Nucleus accumbens (tissue), 56 donors: ENCODE measurements around the gene SDF2.
A peak's percentile ranks its signal among the peaks of the same experiment; 100 is the strongest.
"Not testable (repeated sequence)": the region's sequence is repeated elsewhere in the genome, so short reads cannot be mapped to it uniquely, and the experiment has no call there.

Experiments
- DNase-seq, 56 donors: peaks; one replicate each; lab custom pipeline; 2025; lab: John Stamatoyannopoulos, UW

SDF2 gene

GRCh38 chr17:28686296-28686695, 24.6 kb upstream of the SDF2 start:
- DNase-seq: no peak

GRCh38 chr17:28685366-28685765, 23.7 kb upstream of the SDF2 start:
- DNase-seq: no peak

GRCh38 chr17:28684963-28685362, 23.3 kb upstream of the SDF2 start:
- peak in 50 of 56 donors; percentile 6 to 92 (median 61) for DNase-seq

- DNase-seq: no peak
Measured at GRCh38 chr17:28682655-28683054, 20.9 kb upstream of the SDF2 start.

- DNase-seq: no peak
Measured at GRCh38 chr17:28675980-28676379, 14.3 kb upstream of the SDF2 start.

GRCh38 chr17:28675490-28675889, 13.8 kb upstream of the SDF2 start:
- DNase-seq: no peak

GRCh38 chr17:28669918-28670317, 8.2 kb upstream of the SDF2 start:
- DNase-seq: no peak

- DNase-seq: no peak
Measured at GRCh38 chr17:28667870-28668269, 6.2 kb upstream of the SDF2 start.

GRCh38 chr17:28665994-28666393, 4.3 kb upstream of the SDF2 start:
- DNase-seq: no peak

GRCh38 chr17:28663723-28664122, 2.0 kb upstream of the SDF2 start:
- no peak for DNase-seq

GRCh38 chr17:28662527-28662829, 772 bp upstream of the SDF2 start:
- no peak for DNase-seq

- DNase-seq: not testable (repeated sequence)
Measured at GRCh38 chr17:28659497-28659881, 2.2 kb downstream of the SDF2 start.

- not testable (repeated sequence) for DNase-seq
Measured at GRCh38 chr17:28658766-28659496, 2.8 kb downstream of the SDF2 start.

- not testable (repeated sequence) for DNase-seq
Measured at GRCh38 chr17:28658342-28658741, 3.4 kb downstream of the SDF2 start.

- no peak for DNase-seq
Measured at GRCh38 chr17:28657756-28658155, 4.0 kb downstream of the SDF2 start.

GRCh38 chr17:28655160-28655559, 6.5 kb downstream of the SDF2 start:
- no peak for DNase-seq

- no peak for DNase-seq
Measured at GRCh38 chr17:28648698-28649097, 13.0 kb downstream of the SDF2 start.

GRCh38 chr17:28646039-28646754, 15.5 kb downstream of the SDF2 start:
- DNase-seq: peak in 3 of 56 donors; percentile 1 to 4 (median 4)

GRCh38 chr17:28645576-28645939, 16.1 kb downstream of the SDF2 start:
- DNase-seq: no peak

- peak; percentile 46 to 97 (median 91) for DNase-seq
Measured at GRCh38 chr17:28644787-28645575, 16.7 kb downstream of the SDF2 start, which contains the start of gene BLTP2. Gene BLTP2 (minus strand): TSS chr17:28645158. CDS start chr17:28645056, 102 bp downstream.
